Measurements from ENCODE around the gene FBXO48. TPM values are rescaled to one million over a fixed set of nuclear protein-coding genes. Genes with fewer than 3 reads are reported as not detected.

The FBXO48 gene
- total RNA-seq, 1 donor: 0.72 TPM

GRCh38 chr2:68469935-68470334 lies 2.8 kb upstream of the FBXO48 start:
- Histone ChIP-seq H3K4me2 (ENCODE audit: insufficient read depth, low read length) (no peak overlapping the region), H3K4me3 (ENCODE audit: insufficient read depth, low read length) (no peak overlapping the region), H4K20me1 (ENCODE audit: insufficient read depth, low read length) (no peaks in the 10 kb centered on the region), H3K79me2 (ENCODE audit: insufficient read depth, low read length) (peaks cover 16% of the 10 kb centered on the region), H3K27ac (ENCODE audit: low read depth, low read length) (no peak overlapping the region), H3K9me3 (ENCODE audit: low read depth, low read length) (no peaks in the 10 kb centered on the region), H3K36me3 (ENCODE audit: insufficient read depth, low read length) (no peaks in the 10 kb centered on the region), H2AFZ (ENCODE audit: low read length) (no peak overlapping the region), H3K4me1 (ENCODE audit: insufficient read depth, low read length) (peaks cover 32% of the 10 kb centered on the region), H3K27me3 (ENCODE audit: insufficient read depth, low read length) (no peaks in the 10 kb centered on the region)
- TF ChIP-seq CTCF (IDR thresholded peaks at IDR 0.05; ENCODE audit: extremely low read depth, low read depth, low read length): no peak
- DNase-seq (ENCODE audit: insufficient read length, low spot score, missing footprints): no peak

GRCh38 chr2:68468801-68469200 lies 1.7 kb upstream of the FBXO48 start:
- no peak overlapping the region for H3K27ac ChIP-seq (ENCODE audit: low read depth, low read length)
- no peaks in the 10 kb centered on the region for H3K36me3 ChIP-seq (ENCODE audit: insufficient read depth, low read length)
- TF ChIP-seq CTCF (IDR thresholded peaks at IDR 0.05; ENCODE audit: extremely low read depth, low read depth, low read length): no peak
- H3K4me1 ChIP-seq (ENCODE audit: insufficient read depth, low read length): peaks cover 32% of the 10 kb centered on the region
- peaks cover 14% of the 10 kb centered on the region for H3K79me2 ChIP-seq (ENCODE audit: insufficient read depth, low read length)
- H3K9me3 ChIP-seq (ENCODE audit: low read depth, low read length): no peaks in the 10 kb centered on the region
- peak overlapping the region; percentile 83 for H3K4me2 ChIP-seq (ENCODE audit: insufficient read depth, low read length)
- H3K4me3 ChIP-seq (ENCODE audit: insufficient read depth, low read length): no peak overlapping the region
- no peaks in the 10 kb centered on the region for H3K27me3 ChIP-seq (ENCODE audit: insufficient read depth, low read length)
- no peaks in the 10 kb centered on the region for H4K20me1 ChIP-seq (ENCODE audit: insufficient read depth, low read length)
- H2AFZ ChIP-seq (ENCODE audit: low read length): no peak overlapping the region
- DNase-seq (ENCODE audit: insufficient read length, low spot score, missing footprints): no peak

- no peak for DNase-seq (ENCODE audit: insufficient read length, low spot score, missing footprints)
Observed at GRCh38 chr2:68466778-68467076, 367 bp downstream of the FBXO48 start.

GRCh38 chr2:68466361-68466777 lies 725 bp downstream of the FBXO48 start:
- Histone ChIP-seq H3K4me3 (ENCODE audit: insufficient read depth, low read length) (peak overlapping the region; percentile 96), H3K27ac (ENCODE audit: low read depth, low read length) (peak overlapping the region; percentile 83), H2AFZ (ENCODE audit: low read length) (peak overlapping the region; percentile 99), H3K4me1 (ENCODE audit: insufficient read depth, low read length) (peaks cover 27% of the 10 kb centered on the region), H4K20me1 (ENCODE audit: insufficient read depth, low read length) (no peaks in the 10 kb centered on the region), H3K36me3 (ENCODE audit: insufficient read depth, low read length) (no peaks in the 10 kb centered on the region), H3K79me2 (ENCODE audit: insufficient read depth, low read length) (peaks cover 11% of the 10 kb centered on the region), H3K4me2 (ENCODE audit: insufficient read depth, low read length) (peak overlapping the region; percentile 96), H3K27me3 (ENCODE audit: insufficient read depth, low read length) (no peaks in the 10 kb centered on the region), H3K9me3 (ENCODE audit: low read depth, low read length) (no peaks in the 10 kb centered on the region)
- no peak for TF ChIP-seq CTCF (IDR thresholded peaks at IDR 0.05; ENCODE audit: extremely low read depth, low read depth, low read length)
- DNase-seq (ENCODE audit: insufficient read length, low spot score, missing footprints): peak; percentile 61

More at GRCh38 chr2:68466778-68467076, 367 bp downstream of the FBXO48 start:
- Histone ChIP-seq H3K79me2 (ENCODE audit: insufficient read depth, low read length) (peaks cover 11% of the 10 kb centered on the region), H3K4me2 (ENCODE audit: insufficient read depth, low read length) (peak overlapping the region; percentile 96), H4K20me1 (ENCODE audit: insufficient read depth, low read length) (no peaks in the 10 kb centered on the region), H3K4me3 (ENCODE audit: insufficient read depth, low read length) (peak overlapping the region; percentile 96), H3K27me3 (ENCODE audit: insufficient read depth, low read length) (no peaks in the 10 kb centered on the region), H3K36me3 (ENCODE audit: insufficient read depth, low read length) (no peaks in the 10 kb centered on the region), H3K27ac (ENCODE audit: low read depth, low read length) (peak overlapping the region; percentile 83), H3K9me3 (ENCODE audit: low read depth, low read length) (no peaks in the 10 kb centered on the region), H3K4me1 (ENCODE audit: insufficient read depth, low read length) (peaks cover 29% of the 10 kb centered on the region), H2AFZ (ENCODE audit: low read length) (peak overlapping the region; percentile 99)
- TF ChIP-seq CTCF (IDR thresholded peaks at IDR 0.05; ENCODE audit: extremely low read depth, low read depth, low read length): no peak
